Ectodermal cell (in vitro differentiated cells): ENCODE data around the gene PMM2.
A peak's percentile ranks its signal among the peaks of the same experiment; 100 is the strongest.
"Not testable (repeated sequence)": the region's sequence is repeated elsewhere in the genome, so short reads cannot be mapped to it uniquely, and the experiment has no call there.

Experiments
- H3K27ac ChIP-seq: 2 replicates; pipeline ENCODE4 v1.7.0; 2013; ENCODE audit warnings: mild to moderate bottlenecking, low read depth, low read length; ENCODE audit not compliant: insufficient read depth, poor library complexity, severe bottlenecking
- H3K27me3 ChIP-seq: 2 replicates; pipeline ENCODE4 v1.7.0; 2013; ENCODE audit warnings: mild to moderate bottlenecking, low read length; ENCODE audit not compliant: insufficient read depth, control insufficient read depth, poor library complexity, severe bottlenecking
- H3K36me3 ChIP-seq: one replicate; pipeline ENCODE4 v1.7.0; 2013; ENCODE audit warnings: low read length; ENCODE audit not compliant: control insufficient read depth, insufficient read depth
- H3K4me1 ChIP-seq: one replicate; pipeline ENCODE4 v1.7.0; 2013; ENCODE audit warnings: low read length; ENCODE audit not compliant: control insufficient read depth, insufficient read depth
- H3K4me3 ChIP-seq: 2 replicates; pipeline ENCODE4 v1.7.0; 2013; ENCODE audit warnings: low read depth, low read length, control low read depth; ENCODE audit not compliant: insufficient read depth
- H3K9me3 ChIP-seq: 2 replicates; pipeline ENCODE4 v1.7.0; 2013; ENCODE audit warnings: mild to moderate bottlenecking, low read length, moderate library complexity; ENCODE audit not compliant: control insufficient read depth
- WGBS, 2 experiments: methylation state at CpG; one replicate each; pipeline ENCODE4 v1.1.7; 2013; ENCODE audit warnings: missing lambda C conversion rate in 2 of 2; 5-methylcytosine and 5-hydroxymethylcytosine counted together

Gene PMM2

DNA sequence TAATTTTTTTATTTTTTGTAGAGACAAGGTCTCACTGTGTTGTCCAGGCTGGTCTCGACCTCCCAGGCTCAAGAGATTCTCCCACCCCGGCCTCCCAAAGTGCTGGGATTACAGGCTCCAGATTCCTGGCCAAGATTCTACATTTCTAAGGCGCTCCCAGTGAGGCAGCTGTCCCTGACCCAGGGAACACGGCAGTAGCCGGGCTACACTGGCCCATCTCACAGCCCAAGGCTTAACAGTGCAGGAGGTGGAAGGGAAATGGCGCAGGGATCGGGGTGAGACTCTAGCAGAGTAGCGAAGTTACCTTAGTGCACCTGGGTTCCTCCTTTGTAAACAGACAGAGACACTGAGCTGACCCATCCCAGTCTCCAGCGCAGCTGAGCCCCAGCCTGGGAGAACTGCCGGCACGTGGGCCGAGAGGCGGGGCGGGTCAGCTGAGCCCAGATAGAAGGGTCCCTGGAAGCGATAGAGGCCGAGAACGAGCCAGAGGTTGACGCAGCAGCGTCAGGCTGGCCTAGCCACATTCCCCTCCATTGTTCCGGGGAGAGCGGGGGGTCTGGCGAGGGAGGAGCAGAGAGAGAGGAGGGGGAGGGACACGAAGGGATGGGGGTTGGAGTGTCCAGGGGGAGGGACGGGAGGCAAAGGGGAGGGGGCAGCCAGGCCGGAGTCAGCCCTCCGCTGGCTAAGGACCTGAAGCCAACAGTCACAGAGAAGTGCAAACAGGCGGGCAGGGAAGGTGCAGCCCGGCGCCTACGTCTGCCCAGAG is 68.7 kb downstream of the PMM2 start:
- H3K27ac ChIP-seq = peak overlapping the region; percentile 79
- H3K27me3 ChIP-seq = no peaks in the 10 kb centered on the region
- WGBS, 2 experiments = 10 to 11% methylated on average over 30 of the region's 30 CpGs
- H3K9me3 ChIP-seq = no peaks in the 10 kb centered on the region
- peak overlapping the region; percentile 72 for H3K4me3 ChIP-seq
- no peaks in the 10 kb centered on the region for H3K36me3 ChIP-seq
- peaks cover 34% of the 10 kb centered on the region for H3K4me1 ChIP-seq

DNA sequence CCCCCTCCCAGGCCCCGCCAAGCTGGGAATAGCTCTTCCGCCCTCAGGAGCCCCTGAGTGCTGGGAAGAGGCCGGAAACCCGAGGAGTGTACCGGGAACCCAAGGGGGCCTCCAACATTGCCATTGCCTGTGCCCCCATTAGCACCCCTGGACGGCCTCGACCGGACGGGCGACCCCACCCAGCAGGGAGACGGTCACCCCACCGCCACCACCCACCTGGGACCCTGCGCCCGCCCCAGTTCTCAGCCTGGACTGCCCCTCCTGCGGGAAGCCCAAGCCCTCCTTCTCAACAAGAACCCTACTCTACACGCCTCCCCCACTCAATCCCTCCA is 69.2 kb downstream of the PMM2 start:
- H3K27ac ChIP-seq = peak overlapping the region; percentile 79
- no peaks in the 10 kb centered on the region for H3K9me3 ChIP-seq
- H3K4me3 ChIP-seq = peak overlapping the region; percentile 72
- no peaks in the 10 kb centered on the region for H3K36me3 ChIP-seq
- H3K4me1 ChIP-seq = peaks cover 34% of the 10 kb centered on the region
- 1% methylated on average over 16 of the region's 16 CpGs for WGBS, 2 experiments
- no peaks in the 10 kb centered on the region for H3K27me3 ChIP-seq

- Histone ChIP-seq H3K4me1 (peaks cover 33% of the 10 kb centered on the region), H3K4me3 (peak overlapping the region; percentile 72), H3K27me3 (no peaks in the 10 kb centered on the region), H3K36me3 (no peaks in the 10 kb centered on the region), H3K27ac (peak overlapping the region; percentile 11), H3K9me3 (no peaks in the 10 kb centered on the region)
- 1% methylated on average over 35 of the region's 35 CpGs for WGBS, 2 experiments
Measured at GRCh38 chr16:8867216-8867931, 69.7 kb downstream of the PMM2 start.

GRCh38 chr16:8867932-8868415 is 70.3 kb downstream of the PMM2 start:
- WGBS, 2 experiments = 0% methylated on average over 16 of the region's 16 CpGs
- H3K36me3 ChIP-seq = no peaks in the 10 kb centered on the region
- peak overlapping the region; percentile 94 for H3K27ac ChIP-seq
- peak overlapping the region; percentile 72 for H3K4me3 ChIP-seq
- no peaks in the 10 kb centered on the region for H3K9me3 ChIP-seq
- no peaks in the 10 kb centered on the region for H3K27me3 ChIP-seq
- peaks cover 28% of the 10 kb centered on the region for H3K4me1 ChIP-seq

DNA sequence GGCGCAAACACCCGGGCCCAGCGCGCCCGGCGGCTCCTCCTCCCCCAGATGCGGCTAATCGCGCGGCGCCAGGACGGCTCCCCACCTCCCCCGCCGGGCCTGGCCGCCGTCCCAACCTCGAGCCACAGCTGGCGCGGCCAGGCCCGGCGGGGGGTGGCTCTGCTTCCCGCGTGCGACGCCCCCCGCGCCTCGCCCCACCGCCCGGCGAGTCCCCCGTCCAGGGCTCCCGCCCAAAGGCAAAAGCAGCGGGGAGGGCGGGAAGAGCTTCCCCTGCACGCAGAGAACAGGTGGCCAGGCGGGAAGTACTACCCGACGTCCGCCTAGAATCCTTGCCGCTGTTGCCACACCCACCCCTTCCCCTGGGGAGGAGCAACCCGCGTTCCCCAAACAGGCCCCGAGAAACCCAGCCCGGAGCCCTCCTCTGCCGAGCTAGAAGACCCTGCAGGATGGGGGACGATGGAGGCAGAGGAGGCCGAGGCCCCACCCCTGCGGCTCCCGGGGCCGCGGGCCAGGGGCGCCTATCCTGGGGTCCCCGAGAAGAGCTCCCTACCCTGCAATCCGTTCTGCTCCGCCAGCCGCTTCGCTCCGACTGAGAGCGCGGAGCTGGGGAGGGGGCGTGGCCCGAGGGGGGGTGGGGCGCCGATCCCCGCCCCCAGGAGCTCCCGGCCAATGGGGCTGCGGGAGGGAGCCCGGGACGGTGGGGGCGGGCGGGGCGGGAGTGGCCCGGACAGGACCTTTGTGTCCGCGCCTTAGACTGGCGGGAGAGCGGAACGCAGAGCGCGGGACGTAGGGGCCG is 71.0 kb downstream of the PMM2 start, which contains the start of gene CARHSP1:
TSS of gene CARHSP1 (minus strand) at position 591 of the 796 bp plus-strand sequence. CDS start 9,678 bp downstream, outside the sequence.
- WGBS, 2 experiments = 0% methylated on average over 83 of the region's 83 CpGs
- no peaks in the 10 kb centered on the region for H3K9me3 ChIP-seq
- peak within 1 kb of the TSS; percentile 72 for H3K4me3 ChIP-seq
- H3K4me1 ChIP-seq = peaks cover 25% of the 10 kb centered on the region
- no peaks in the 10 kb centered on the region for H3K36me3 ChIP-seq
- no peaks in the 10 kb centered on the region for H3K27me3 ChIP-seq
- peak within 1 kb of the TSS; percentile 94 for H3K27ac ChIP-seq

- no peaks in the 10 kb centered on the region for H3K27me3 ChIP-seq
- H3K36me3 ChIP-seq = no peaks in the 10 kb centered on the region
- peak overlapping the region; percentile 44 for H3K27ac ChIP-seq
- no peaks in the 10 kb centered on the region for H3K9me3 ChIP-seq
- 22 to 23% methylated on average over 35 to 37 of the region's 37 CpGs for WGBS, 2 experiments
- H3K4me3 ChIP-seq = peak overlapping the region; percentile 72
- H3K4me1 ChIP-seq = peaks cover 17% of the 10 kb centered on the region
Measured at GRCh38 chr16:8869212-8869987, 71.8 kb downstream of the PMM2 start.

- not testable (repeated sequence) for H3K27me3 ChIP-seq, H3K4me3 ChIP-seq, H3K36me3 ChIP-seq, H3K27ac ChIP-seq, H3K9me3 ChIP-seq
- WGBS, 2 experiments = 94 to 95% methylated on average over 10 of the region's 10 CpGs
- H3K4me1 ChIP-seq = peaks cover 12% of the 10 kb centered on the region
Measured at GRCh38 chr16:8869988-8870241, 72.3 kb downstream of the PMM2 start.

DNA sequence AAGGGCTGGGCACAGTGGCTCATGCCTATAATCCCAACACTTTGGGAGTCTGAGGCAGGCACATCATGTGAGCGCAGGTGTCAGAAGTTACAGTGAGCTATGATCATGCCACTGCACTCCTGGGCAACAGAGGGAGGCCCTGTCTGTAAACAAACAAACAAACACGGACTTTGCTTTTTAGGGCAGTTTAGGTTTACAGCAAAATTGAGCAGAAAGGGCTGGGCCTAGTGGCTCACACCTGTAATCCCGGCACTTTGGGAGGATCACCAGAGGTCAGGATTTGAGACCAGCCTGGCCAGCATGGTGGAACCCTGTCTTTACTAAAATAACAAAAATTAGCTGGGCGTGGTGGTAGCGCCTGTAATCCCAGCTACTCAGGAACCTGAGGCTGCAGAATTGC is 74.4 kb downstream of the PMM2 start:
- Histone ChIP-seq H3K4me1 (peaks cover 4% of the 10 kb centered on the region), H3K4me3 (no peak overlapping the region), H3K27me3 (no peaks in the 10 kb centered on the region), H3K36me3 (no peaks in the 10 kb centered on the region), H3K9me3 (no peaks in the 10 kb centered on the region), H3K27ac (no peak overlapping the region)
- 92 to 96% methylated on average over 5 of the region's 5 CpGs for WGBS, 2 experiments

GRCh38 chr16:8872967-8873865 is 75.6 kb downstream of the PMM2 start:
- no peaks in the 10 kb centered on the region for H3K27me3 ChIP-seq
- WGBS, 2 experiments = 91 to 92% methylated on average over 22 of the region's 22 CpGs
- no peak overlapping the region for H3K4me3 ChIP-seq

More at GRCh38 chr16:8872967-8873865, 75.6 kb downstream of the PMM2 start:
- Histone ChIP-seq H3K27ac (no peak overlapping the region), H3K36me3 (no peaks in the 10 kb centered on the region), H3K4me1 (peaks cover 4% of the 10 kb centered on the region), H3K9me3 (no peaks in the 10 kb centered on the region)
